Upper lobe of right lung (tissue), 1 donor: ENCODE measurements around the gene PTPRB. TPM values are rescaled to one million over a fixed set of nuclear protein-coding genes. Genes with fewer than 3 reads are reported as not detected.
A peak's percentile ranks its signal among the peaks of the same experiment; 100 is the strongest.

ENCODE experiments used
- ATAC-seq: fragments of 200-7000 bp; cut with Tn5 transposase; one replicate; pipeline ENCODE4 v1.9.1; 2020; ENCODE audit warnings: mild to moderate bottlenecking, moderate library complexity
- DNase-seq: peaks from one replicate; pipeline ENCODE4 v3.0.0-alpha.2; 2020
- H3K27ac ChIP-seq: fragments of 200-600 bp; one replicate; pipeline ENCODE4 v1.8.0; 2022
- H3K27me3 ChIP-seq: fragments of 200-600 bp; one replicate; pipeline ENCODE4 v1.8.0; 2022; ENCODE audit warnings: mild to moderate bottlenecking
- H3K36me3 ChIP-seq: fragments of 200-600 bp; one replicate; pipeline ENCODE4 v1.8.0; 2022
- H3K4me1 ChIP-seq: fragments of 200-600 bp; one replicate; pipeline ENCODE4 v1.8.0; 2022
- H3K4me3 ChIP-seq: fragments of 200-600 bp; one replicate; pipeline ENCODE4 v1.8.0; 2022; ENCODE audit warnings: mild to moderate bottlenecking
- H3K9me3 ChIP-seq: fragments of 200-600 bp; one replicate; pipeline ENCODE4 v1.8.0; 2022
- intact Hi-C: fragments of 100-400 bp; cut with DNase I; formaldehyde crosslinking; loops from one replicate; pipeline ENCODE4 v1.11.0; 2022
- total RNA-seq: library from RNA; stranded (reverse); fragmentation: NEBNext Ultra II Directional; extraction: Animal tissue kit (Norgen Biotek cat#: 25700); gene quantifications from one replicate; pipeline ENCODE4 v1.2.1, GENCODE V29; 2021
- TF ChIP-seq, protein P1 (sequence below): fragments of 200-600 bp; IDR thresholded peaks from one replicate; pipeline ENCODE4 v1.8.0; 2022; ENCODE audit warnings: antibody characterized with exemption
- donor health status: DM: no; HTN: yes; CAD: no; lungs with severe emphysema.

The PTPRB gene
- total RNA-seq, 1 donor from 2014 or later: 196 TPM

DNA sequence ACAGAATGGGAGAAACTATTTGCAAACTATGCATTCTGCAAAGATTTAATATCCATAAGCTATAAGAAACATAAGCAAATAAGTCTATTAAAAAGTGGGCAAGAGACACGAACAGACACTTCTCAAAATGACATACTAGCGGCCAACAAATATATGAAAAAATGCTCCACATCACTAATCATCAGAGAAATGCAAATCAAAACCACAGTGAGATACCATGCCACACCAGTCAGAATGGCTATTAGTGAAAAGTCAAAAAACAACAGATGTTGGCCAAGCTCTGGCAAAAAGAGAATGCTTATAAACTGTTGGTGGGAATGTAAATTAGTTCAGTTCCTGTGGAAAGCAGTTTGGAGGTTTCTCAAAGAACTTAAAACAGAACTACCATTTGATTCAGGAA is 149.8 kb downstream of the PTPRB start:
- intact Hi-C loops: no loop called here
- H3K4me1 ChIP-seq: no peaks in the 10 kb centered on the region
- no peaks in the 10 kb centered on the region for H3K9me3 ChIP-seq
- H3K36me3 ChIP-seq: no peaks in the 10 kb centered on the region
- H3K27me3 ChIP-seq: no peaks in the 10 kb centered on the region
- H3K4me3 ChIP-seq: no peak overlapping the region
- DNase-seq: no peak
- ATAC-seq: no peak
- H3K27ac ChIP-seq: no peak overlapping the region
- TF ChIP-seq, protein P1, sequence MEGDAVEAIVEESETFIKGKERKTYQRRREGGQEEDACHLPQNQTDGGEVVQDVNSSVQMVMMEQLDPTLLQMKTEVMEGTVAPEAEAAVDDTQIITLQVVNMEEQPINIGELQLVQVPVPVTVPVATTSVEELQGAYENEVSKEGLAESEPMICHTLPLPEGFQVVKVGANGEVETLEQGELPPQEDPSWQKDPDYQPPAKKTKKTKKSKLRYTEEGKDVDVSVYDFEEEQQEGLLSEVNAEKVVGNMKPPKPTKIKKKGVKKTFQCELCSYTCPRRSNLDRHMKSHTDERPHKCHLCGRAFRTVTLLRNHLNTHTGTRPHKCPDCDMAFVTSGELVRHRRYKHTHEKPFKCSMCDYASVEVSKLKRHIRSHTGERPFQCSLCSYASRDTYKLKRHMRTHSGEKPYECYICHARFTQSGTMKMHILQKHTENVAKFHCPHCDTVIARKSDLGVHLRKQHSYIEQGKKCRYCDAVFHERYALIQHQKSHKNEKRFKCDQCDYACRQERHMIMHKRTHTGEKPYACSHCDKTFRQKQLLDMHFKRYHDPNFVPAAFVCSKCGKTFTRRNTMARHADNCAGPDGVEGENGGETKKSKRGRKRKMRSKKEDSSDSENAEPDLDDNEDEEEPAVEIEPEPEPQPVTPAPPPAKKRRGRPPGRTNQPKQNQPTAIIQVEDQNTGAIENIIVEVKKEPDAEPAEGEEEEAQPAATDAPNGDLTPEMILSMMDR: no peak

DNA sequence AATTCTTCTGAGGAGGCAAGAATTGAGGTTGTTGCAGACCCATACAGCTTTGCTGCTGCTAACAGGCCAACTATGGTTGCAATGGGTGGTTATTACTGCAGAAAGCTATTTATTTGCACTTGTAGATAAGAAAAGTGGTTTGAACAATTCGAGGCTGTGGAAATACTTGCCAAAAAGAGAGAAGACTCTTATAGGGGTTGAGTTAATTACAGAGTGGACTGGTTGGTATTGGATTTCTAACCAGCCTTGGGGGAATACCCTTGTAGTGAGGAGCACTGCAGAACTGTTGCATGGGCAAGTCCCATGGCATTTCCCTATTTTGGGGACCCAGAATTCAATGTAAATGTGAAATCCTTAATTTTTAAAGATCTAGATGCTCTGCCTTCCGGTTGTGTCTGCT is 150.6 kb downstream of the PTPRB start:
- no peaks in the 10 kb centered on the region for H3K4me1 ChIP-seq
- ATAC-seq: peak; percentile 84
- H3K4me3 ChIP-seq: no peak overlapping the region
- TF ChIP-seq, protein P1: no peak
- intact Hi-C loops: no loop called here
- H3K27ac ChIP-seq: no peak overlapping the region
- no peaks in the 10 kb centered on the region for H3K9me3 ChIP-seq
- DNase-seq: no peak
- no peaks in the 10 kb centered on the region for H3K27me3 ChIP-seq
- no peaks in the 10 kb centered on the region for H3K36me3 ChIP-seq

DNA sequence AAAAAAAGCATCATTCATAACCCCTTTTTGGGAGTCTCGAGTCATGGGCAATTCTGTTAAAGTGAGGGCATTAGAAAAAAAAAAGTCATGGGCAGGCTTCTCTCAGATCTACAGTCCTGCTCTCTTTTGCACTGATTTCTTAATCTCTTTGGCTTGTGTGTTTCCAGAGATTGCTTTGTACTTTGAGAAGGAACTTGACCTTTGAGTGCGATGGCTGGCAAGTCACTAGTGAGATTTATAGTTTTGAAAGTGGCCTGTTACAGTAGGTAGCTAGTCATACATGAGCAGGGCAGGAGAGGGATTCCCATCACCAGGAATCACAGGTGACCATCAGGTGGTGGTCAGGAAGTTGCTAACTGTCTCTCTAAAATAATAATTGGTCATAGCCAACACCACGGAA is 151.5 kb downstream of the PTPRB start:
- intact Hi-C loops: no loop called here
- Histone ChIP-seq H3K27ac (no peak overlapping the region), H3K27me3 (no peaks in the 10 kb centered on the region), H3K4me3 (no peak overlapping the region), H3K4me1 (no peaks in the 10 kb centered on the region), H3K9me3 (no peaks in the 10 kb centered on the region), H3K36me3 (no peaks in the 10 kb centered on the region)
- TF ChIP-seq, protein P1: no peak
- peak; percentile 62 for ATAC-seq
- no peak for DNase-seq

DNA sequence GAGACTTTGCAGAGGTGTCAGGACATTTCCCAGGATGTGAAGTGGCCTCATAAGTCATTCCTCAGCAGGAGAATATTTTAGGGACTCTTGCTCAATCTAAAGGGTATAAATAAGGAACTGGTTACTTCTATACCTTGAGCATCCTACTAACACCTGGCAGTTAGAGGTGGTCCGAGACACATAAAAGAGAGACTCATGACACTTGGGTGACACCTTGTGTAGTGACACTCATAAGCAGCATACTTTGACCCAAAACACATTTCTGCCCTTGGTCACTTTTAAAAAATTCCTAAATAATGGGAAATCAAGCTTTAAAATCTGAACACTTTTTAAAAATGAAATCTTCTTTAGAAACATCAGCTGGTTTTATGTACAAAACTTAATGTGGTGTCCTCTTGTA is 152.8 kb downstream of the PTPRB start:
- no peak for DNase-seq
- H3K4me3 ChIP-seq: no peak overlapping the region
- H3K4me1 ChIP-seq: no peaks in the 10 kb centered on the region
- intact Hi-C loops: no loop called here
- no peak for ATAC-seq
- H3K27me3 ChIP-seq: no peaks in the 10 kb centered on the region
- no peaks in the 10 kb centered on the region for H3K9me3 ChIP-seq
- TF ChIP-seq, protein P1: no peak
- no peaks in the 10 kb centered on the region for H3K36me3 ChIP-seq
- no peak overlapping the region for H3K27ac ChIP-seq

DNA sequence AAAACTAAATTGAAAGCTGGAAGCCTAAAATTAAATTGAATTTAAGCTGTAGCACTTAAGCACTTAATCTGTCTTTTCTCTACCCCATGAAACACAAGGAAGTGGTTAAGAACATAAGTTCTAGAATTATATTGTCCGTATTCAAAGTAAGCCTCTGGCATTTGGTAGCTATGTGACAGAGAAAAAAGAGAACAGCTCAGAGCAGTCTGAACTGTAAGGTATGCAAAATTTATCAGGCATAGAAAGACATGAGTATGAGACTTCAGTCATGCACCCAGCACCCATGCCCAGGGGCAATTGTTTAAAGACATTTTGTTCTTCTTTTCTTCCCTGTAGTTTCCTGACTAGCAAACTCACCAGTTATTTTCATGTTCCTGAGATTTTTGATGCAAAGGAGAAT is 154.5 kb downstream of the PTPRB start:
- no peak for DNase-seq
- Histone ChIP-seq H3K4me1 (no peaks in the 10 kb centered on the region), H3K4me3 (no peak overlapping the region), H3K27me3 (no peaks in the 10 kb centered on the region), H3K9me3 (no peaks in the 10 kb centered on the region), H3K36me3 (no peaks in the 10 kb centered on the region), H3K27ac (no peak overlapping the region)
- intact Hi-C loops: no loop called here
- no peak for ATAC-seq
- TF ChIP-seq, protein P1: no peak

DNA sequence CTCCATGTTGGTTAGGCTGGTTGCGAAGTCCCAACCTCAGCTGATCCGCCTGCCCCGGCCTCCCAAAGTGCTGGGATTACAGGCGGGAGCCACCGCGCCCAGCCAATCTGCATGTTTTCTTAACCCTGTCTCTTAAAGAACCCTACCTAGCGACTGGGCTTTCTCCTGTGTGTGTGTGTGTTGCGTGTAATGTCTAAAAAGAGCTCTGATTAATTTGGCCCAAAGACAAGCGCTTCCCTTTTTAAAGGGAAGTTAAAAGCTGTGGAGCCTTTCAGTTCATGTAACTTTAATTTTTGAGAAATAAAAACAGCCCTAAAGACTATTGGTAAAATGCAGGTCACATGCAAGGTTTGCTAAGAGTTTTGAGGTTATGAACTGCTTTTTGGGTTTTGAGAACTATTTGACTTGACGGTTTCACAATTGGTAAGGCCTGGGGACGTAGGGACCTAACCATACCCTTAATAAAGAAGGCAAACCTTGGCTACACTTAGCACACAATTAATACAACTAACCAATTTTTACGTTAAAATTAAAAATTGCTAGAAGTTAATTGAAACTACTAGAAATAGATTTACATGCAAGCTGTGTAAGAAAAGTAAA is 167.9 kb downstream of the PTPRB start:
- ATAC-seq (peak; percentile 58), DNase-seq (no peak)
- Histone ChIP-seq H3K36me3 (no peaks in the 10 kb centered on the region), H3K4me1 (no peaks in the 10 kb centered on the region), H3K4me3 (no peak overlapping the region), H3K27me3 (no peaks in the 10 kb centered on the region), H3K27ac (no peak overlapping the region), H3K9me3 (no peaks in the 10 kb centered on the region)
- TF ChIP-seq, protein P1: no peak
- intact Hi-C loops: no loop called here
